SHP77 treated with DMSO at 0.1 percent for 48 hours (cell line): ENCODE data around the gene TRAT1.
"Not testable (repeated sequence)": the region's sequence is repeated elsewhere in the genome, so short reads cannot be mapped to it uniquely, and the experiment has no call there.

Source experiments
- DNase-seq: peaks from one replicate; lab custom pipeline; 2025; lab: John Stamatoyannopoulos, UW

The TRAT1 gene

GRCh38 chr3:108822123-108822897, at the start of gene TRAT1:
TSS of gene TRAT1 (plus strand) at chr3:108822786. CDS start at chr3:108822928, 142 bp downstream.
- no peak for DNase-seq

- DNase-seq = no peak
Observed at GRCh38 chr3:108775649-108776048, 46.9 kb upstream of the TRAT1 start.

- DNase-seq = no peak
Observed at GRCh38 chr3:108779496-108779895, 43.1 kb upstream of the TRAT1 start.

- DNase-seq = no peak
Observed at GRCh38 chr3:108780235-108780634, 42.4 kb upstream of the TRAT1 start.

- DNase-seq = no peak
Observed at GRCh38 chr3:108791473-108791872, 31.1 kb upstream of the TRAT1 start.

GRCh38 chr3:108804437-108804836, 18.1 kb upstream of the TRAT1 start:
- no peak for DNase-seq

- no peak for DNase-seq
Observed at GRCh38 chr3:108804966-108805365, 17.6 kb upstream of the TRAT1 start.

- DNase-seq = no peak
Observed at GRCh38 chr3:108806316-108806715, 16.3 kb upstream of the TRAT1 start.

- no peak for DNase-seq
Observed at GRCh38 chr3:108818404-108818803, 4.2 kb upstream of the TRAT1 start.

- peak; percentile 7 for DNase-seq
Observed at GRCh38 chr3:108820586-108820985, 2.0 kb upstream of the TRAT1 start.

GRCh38 chr3:108823227-108823626, 641 bp downstream of the TRAT1 start:
- no peak for DNase-seq

- not testable (repeated sequence) for DNase-seq
Observed at GRCh38 chr3:108823803-108824202, 1.2 kb downstream of the TRAT1 start.

GRCh38 chr3:108826309-108827187, 4.0 kb downstream of the TRAT1 start:
- DNase-seq = no peak

GRCh38 chr3:108830381-108830780, 7.8 kb downstream of the TRAT1 start:
- DNase-seq = no peak

- DNase-seq = no peak
Observed at GRCh38 chr3:108830991-108831614, 8.5 kb downstream of the TRAT1 start.

GRCh38 chr3:108833611-108834010, 11.0 kb downstream of the TRAT1 start:
- no peak for DNase-seq

GRCh38 chr3:108834551-108834950, 12.0 kb downstream of the TRAT1 start:
- no peak for DNase-seq

GRCh38 chr3:108835101-108835500, 12.5 kb downstream of the TRAT1 start:
- DNase-seq = no peak

GRCh38 chr3:108838436-108838835, 15.8 kb downstream of the TRAT1 start:
- DNase-seq = no peak

GRCh38 chr3:108845709-108846293, 23.2 kb downstream of the TRAT1 start:
- no peak for DNase-seq

GRCh38 chr3:108847187-108847586, 24.6 kb downstream of the TRAT1 start:
- no peak for DNase-seq

- DNase-seq = no peak
Observed at GRCh38 chr3:108849075-108849474, 26.5 kb downstream of the TRAT1 start.
